HG03565 (cell line): ENCODE measurements around the gene OS9.
"Not testable (repeated sequence)": the region's sequence is repeated elsewhere in the genome, so short reads cannot be mapped to it uniquely, and the experiment has no call there.

ENCODE experiments used
- ATAC-seq: cut with Tn5 transposase; IDR thresholded peaks from one replicate; pipeline ENCODE4 v1.9.1; 2021; ENCODE audit warnings: mild to moderate bottlenecking, moderate library complexity; ENCODE audit not compliant: unreplicated experiment

The OS9 gene, protein sequence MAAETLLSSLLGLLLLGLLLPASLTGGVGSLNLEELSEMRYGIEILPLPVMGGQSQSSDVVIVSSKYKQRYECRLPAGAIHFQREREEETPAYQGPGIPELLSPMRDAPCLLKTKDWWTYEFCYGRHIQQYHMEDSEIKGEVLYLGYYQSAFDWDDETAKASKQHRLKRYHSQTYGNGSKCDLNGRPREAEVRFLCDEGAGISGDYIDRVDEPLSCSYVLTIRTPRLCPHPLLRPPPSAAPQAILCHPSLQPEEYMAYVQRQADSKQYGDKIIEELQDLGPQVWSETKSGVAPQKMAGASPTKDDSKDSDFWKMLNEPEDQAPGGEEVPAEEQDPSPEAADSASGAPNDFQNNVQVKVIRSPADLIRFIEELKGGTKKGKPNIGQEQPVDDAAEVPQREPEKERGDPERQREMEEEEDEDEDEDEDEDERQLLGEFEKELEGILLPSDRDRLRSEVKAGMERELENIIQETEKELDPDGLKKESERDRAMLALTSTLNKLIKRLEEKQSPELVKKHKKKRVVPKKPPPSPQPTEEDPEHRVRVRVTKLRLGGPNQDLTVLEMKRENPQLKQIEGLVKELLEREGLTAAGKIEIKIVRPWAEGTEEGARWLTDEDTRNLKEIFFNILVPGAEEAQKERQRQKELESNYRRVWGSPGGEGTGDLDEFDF

GRCh38 chr12:57693659-57694458, at the start of gene OS9:
TSS of gene OS9 (plus strand) at chr12:57694132. CDS start at chr12:57694162, 30 bp downstream.
- ATAC-seq = peak; percentile 95

DNA sequence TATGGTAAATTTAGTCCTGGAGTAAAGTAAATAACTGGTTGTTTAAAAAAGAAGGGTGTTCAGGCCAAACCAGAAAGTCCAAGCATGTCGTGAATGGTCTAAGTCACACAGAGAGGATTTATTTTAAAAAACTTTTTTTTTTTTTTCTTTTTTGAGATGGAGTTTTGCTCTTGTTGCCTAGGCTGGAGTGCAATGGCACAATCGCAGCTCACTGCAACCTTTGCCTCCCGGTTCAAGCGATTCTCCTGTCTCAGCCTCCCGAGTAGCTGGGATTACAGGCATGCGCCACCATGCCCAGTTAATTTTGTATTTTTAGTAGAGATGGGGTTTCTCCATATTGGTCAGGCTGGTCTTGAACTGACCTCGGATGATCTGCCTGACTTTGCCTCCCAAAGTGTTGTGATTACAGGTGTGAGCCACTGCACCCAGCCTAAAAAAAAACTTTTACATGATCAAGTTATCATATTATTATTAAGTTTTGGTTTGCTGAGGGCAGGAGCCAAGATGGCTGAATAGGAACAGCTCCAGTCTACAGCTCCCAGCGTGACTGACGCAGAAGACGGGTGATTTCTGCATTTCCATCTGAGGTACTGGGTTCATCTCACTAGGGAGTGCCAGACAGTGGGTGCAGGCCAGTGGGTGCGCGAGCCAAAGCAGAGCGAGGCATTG, 47.8 kb upstream of the OS9 start:
- ATAC-seq = not testable (repeated sequence)

DNA sequence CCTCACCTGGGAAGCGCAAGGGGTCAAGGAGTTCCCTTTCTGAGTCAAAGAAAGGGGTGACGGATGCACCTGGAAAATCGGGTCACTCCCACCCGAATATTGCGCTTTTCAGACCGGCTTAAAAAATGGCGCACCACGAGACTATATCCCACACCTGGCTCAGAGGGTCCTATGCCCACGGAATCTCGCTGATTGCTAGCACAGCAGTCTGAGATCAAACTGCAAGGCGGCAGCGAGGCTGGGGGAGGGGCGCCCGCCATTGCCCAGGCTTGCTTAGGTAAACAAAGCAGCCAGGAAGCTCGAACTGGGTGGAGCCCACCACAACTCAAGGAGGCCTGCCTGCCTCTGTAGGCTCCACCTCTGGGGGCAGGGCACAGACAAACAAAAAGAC, 47.3 kb upstream of the OS9 start:
- ATAC-seq = not testable (repeated sequence)

DNA sequence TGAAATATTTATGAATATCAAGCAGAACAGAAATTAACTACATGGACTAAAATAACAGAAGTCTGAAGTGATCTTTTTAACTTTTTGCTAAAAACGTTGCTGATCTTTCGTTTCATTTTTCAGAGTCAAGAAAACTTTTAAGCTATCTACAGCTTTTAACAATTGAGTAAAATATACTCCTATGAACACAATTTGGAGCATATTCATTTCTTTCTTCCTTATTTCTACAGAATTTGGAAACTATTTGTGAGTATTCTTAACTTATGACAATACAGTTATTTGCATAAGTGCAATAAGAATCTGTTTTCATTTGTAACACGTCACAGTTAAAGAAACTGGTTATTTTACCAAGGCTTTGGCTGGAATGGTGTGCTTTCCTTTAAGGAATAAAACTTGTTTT, 39.9 kb upstream of the OS9 start:
- no peak for ATAC-seq

- no peak for ATAC-seq
Measured at GRCh38 chr12:57655541-57656240, 38.2 kb upstream of the OS9 start.

GRCh38 chr12:57656408-57656807, 37.5 kb upstream of the OS9 start:
- not testable (repeated sequence) for ATAC-seq

- no peak for ATAC-seq
Measured at GRCh38 chr12:57657744-57658143, 36.2 kb upstream of the OS9 start.

DNA sequence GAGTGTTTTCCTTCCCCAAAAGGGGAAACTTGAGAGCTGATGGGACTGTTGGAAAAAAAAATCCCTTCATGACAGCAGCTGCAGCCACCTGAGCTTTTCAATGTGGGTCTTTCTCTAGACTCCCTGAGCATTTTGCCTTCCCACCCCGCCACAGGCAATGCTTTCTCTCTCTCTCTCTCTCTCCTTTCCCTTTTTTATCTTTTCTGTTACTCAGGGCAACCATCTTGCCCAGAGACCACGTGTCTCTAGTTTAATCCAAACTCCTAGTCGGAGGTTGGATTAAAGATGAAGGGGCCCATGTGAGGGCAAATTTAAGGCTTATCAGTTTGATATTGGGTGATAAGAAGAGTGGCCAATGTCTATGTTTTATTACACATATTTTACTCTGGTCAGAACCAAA, 35.0 kb upstream of the OS9 start:
- no peak for ATAC-seq

DNA sequence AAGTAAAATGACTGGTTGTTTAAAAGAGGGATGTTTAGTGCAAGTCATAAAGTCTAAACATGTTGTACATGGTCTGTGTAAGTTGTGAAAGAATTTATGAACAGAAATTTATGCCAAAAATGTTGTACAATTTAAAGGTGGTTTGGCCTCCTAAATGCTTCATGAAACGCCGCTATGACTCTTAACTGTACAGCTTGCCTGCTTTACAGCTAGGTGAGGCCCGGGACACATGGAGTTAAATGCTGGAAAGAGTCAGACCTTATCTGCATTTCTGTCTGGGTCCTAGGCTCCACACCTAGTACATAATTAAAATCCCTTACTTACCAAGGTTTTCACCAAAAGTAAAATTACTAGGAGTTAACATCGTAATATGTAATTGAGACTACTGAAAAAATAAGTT, 32.6 kb upstream of the OS9 start:
- no peak for ATAC-seq

DNA sequence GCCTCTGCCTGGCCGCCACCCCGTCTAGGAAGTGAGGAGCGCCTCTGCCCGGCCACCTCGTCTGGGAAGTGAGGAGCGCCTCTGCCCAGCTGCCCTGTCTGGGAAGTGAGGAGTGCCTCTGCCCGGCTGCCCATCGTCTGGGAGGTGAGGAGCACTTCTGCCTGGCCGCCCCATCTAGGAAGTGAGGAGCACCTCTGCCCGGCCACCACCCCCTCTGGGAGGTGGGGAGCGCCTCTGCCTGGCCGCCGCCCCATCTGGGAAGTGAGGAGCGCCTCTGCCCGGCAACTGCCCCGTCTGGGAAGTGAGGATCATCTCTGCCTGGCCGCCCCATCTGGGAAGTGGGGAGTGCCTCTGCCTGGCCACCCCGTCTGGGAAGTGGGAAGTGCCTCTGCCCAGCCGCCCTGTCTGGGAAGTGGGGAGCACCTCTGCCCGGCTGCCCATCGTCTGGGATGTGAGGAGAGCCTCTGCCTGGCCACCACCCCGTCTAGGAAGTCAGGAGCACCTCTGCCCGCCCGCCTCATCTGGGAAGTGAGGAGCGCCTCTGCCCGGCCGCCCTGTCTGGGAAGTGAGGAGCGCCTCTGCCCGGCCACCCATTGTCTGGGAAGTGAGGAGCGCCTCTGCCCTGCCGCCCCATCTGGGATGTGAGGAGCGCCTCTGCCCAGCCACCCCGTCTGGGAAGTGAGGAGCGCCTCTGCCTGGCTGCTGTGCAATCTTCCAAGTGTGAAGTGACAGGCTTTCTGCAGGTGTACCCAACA, 28.7 kb upstream of the OS9 start:
- ATAC-seq = not testable (repeated sequence)

DNA sequence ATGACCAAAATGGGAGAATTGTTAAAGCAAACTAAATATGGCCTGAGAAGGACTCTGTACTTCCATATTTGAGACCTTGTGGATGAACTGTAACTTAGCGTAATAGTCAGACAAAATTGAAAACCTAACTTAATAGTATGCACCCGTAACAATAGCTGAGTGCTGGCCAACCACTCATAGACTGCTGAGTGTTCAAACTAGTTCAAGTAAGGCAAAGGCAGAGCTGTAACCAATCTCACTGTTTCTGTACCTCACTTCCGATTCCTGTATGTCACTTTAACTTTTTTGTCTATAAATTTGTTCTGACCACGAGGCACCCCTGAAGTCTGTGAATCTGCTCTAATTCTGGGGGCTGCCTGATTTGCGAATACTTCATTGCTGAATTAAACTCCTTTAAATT, 27.0 kb upstream of the OS9 start:
- ATAC-seq = no peak

- not testable (repeated sequence) for ATAC-seq
Measured at GRCh38 chr12:57669691-57670090, 24.2 kb upstream of the OS9 start.

GRCh38 chr12:57671811-57672210, 22.1 kb upstream of the OS9 start:
- ATAC-seq = not testable (repeated sequence)

- no peak for ATAC-seq
Measured at GRCh38 chr12:57672801-57673200, 21.1 kb upstream of the OS9 start.

DNA sequence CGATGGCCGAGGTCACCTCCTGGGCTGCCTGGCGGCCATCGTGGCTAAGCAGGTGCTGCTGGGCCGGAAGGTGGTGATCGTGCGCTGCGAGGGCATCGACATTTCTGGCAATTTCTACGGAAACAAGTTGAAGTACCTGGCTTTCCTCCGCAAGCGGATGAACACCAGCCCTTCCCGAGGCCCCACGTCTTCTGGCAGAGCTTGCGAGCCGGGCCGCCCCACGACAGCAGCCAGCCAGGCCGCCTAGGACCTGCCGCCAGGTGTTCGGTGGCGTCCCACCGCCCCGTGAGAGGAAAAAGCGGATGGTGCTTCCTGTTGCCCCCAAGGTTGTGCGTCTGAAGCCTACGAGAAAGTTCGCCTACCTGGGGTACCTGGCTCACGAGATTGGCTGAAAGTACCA, 19.2 kb upstream of the OS9 start:
- ATAC-seq = no peak

DNA sequence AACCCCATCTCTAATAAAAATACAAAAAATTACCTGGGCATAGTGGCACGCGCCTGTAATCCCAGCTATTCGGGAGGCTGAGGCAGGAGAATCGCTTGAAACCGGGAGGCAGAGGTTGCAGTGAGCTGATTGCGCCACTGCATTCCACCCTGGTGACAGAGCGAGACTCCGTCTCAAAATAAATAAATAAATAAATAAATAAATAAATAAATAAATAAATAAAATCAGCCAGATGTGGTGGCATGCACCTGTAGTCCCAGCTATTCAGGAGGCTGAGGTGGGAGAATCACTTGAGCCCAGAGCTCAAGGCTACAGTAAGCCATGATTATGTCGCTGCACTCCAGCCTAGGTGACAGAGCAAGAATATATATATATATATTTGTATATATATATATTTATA, 16.0 kb upstream of the OS9 start:
- not testable (repeated sequence) for ATAC-seq

- no peak for ATAC-seq
Measured at GRCh38 chr12:57679697-57680096, 14.2 kb upstream of the OS9 start.

GRCh38 chr12:57687862-57688261, 6.1 kb upstream of the OS9 start:
- ATAC-seq = no peak

- no peak for ATAC-seq
Measured at GRCh38 chr12:57688931-57689330, 5.0 kb upstream of the OS9 start.

DNA sequence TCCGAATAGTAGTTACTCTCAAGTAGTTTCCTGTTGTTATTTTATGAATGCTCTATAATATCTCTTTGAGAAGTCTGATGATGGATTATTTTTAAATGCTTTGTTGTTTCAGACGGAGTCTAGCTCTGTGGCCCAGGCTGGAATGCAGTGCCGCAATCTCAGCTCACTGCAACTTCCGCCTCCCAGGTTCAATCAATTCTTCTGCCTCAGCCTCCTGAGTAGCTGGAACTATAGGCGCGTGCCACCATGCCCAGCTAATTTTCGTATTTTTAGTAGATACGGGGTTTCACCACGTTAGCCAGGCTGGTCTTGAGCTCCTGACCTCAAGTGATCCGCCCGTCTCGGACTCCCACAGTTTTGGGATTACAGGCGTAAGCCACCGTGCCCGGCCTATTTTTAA, 1.4 kb upstream of the OS9 start:
- ATAC-seq = no peak
